A673 (cell line): Measurements from ENCODE around the gene LIPK.

Experiments
- CTCF ChIP-seq: fragments of 300-800, 200-600 bp; sonication (generic); conservative IDR thresholded peaks from 2 replicates; pipeline ENCODE4 v1.5.1; 2017; ENCODE audit warnings: low read depth, mild to moderate bottlenecking, antibody characterized with exemption, low read length, moderate library complexity, mixed read lengths
- EZH2 ChIP-seq: fragments of 200-600 bp; sonication (generic); IDR thresholded peaks from 2 replicates; pipeline ENCODE4 v1.6.1; 2017; ENCODE audit warnings: borderline replicate concordance, low read depth, mild to moderate bottlenecking, mixed read lengths, antibody characterized with exemption, low read length; ENCODE audit not compliant: poor library complexity, severe bottlenecking

GRCh38 chr10:88765816-88766215, 59.8 kb downstream of the LIPK start:
- TF ChIP-seq CTCF (no peak), EZH2 (no peak)
